Mesothelial cell of epicardium (in vitro differentiated cells): ENCODE data around the gene ATP4A. TPM values are rescaled to one million over a fixed set of nuclear protein-coding genes. Genes with fewer than 3 reads are reported as not detected.
"Not testable (repeated sequence)": the region's sequence is repeated elsewhere in the genome, so short reads cannot be mapped to it uniquely, and the experiment has no call there.

Source experiments
- DNase-seq, 2 experiments: peaks; one replicate each; pipeline ENCODE4 v3.0.0; 2021; ENCODE audit warnings: low spot score in 2 of 2; ENCODE audit not compliant: unreplicated experiment in 2 of 2
- H3K27ac Mint-ChIP-seq: 2 replicates; pipeline ENCODE4 v1.8.0; 2021; ENCODE audit warnings: mixed read lengths
- H3K27me3 Mint-ChIP-seq: 2 replicates; pipeline ENCODE4 v1.8.0; 2021; ENCODE audit warnings: low read depth, mixed read lengths
- H3K36me3 Mint-ChIP-seq: 2 replicates; pipeline ENCODE4 v1.8.0; 2021; ENCODE audit warnings: mixed read lengths
- H3K4me1 Mint-ChIP-seq: 2 replicates; pipeline ENCODE4 v1.8.0; 2021; ENCODE audit warnings: mixed read lengths
- H3K4me3 Mint-ChIP-seq: 2 replicates; pipeline ENCODE4 v1.8.0; 2021; ENCODE audit warnings: mild to moderate bottlenecking, moderate library complexity, mixed read lengths
- H3K9me3 Mint-ChIP-seq: 2 replicates; pipeline ENCODE4 v1.8.0; 2021; ENCODE audit warnings: mixed read lengths
- total RNA-seq: library from RNA; stranded (reverse); gene quantifications from 3 replicates; pipeline ENCODE4 v1.2.1, GENCODE V29; 2021
- TF ChIP-seq, protein P1 (sequence below): fragments of 200-600 bp; sonication (generic); IDR thresholded peaks from one replicate; pipeline ENCODE4 v1.5.0; 2021; ENCODE audit warnings: antibody characterized with exemption; ENCODE audit not compliant: unreplicated experiment

Gene ATP4A
- total RNA-seq, 1 donor from 2014 or later = 0.11 TPM

- no peak overlapping the region for H3K27ac Mint-ChIP-seq
- peaks cover 6% of the 10 kb centered on the region for H3K27me3 Mint-ChIP-seq
- DNase-seq = no peak
- TF ChIP-seq, protein P1, sequence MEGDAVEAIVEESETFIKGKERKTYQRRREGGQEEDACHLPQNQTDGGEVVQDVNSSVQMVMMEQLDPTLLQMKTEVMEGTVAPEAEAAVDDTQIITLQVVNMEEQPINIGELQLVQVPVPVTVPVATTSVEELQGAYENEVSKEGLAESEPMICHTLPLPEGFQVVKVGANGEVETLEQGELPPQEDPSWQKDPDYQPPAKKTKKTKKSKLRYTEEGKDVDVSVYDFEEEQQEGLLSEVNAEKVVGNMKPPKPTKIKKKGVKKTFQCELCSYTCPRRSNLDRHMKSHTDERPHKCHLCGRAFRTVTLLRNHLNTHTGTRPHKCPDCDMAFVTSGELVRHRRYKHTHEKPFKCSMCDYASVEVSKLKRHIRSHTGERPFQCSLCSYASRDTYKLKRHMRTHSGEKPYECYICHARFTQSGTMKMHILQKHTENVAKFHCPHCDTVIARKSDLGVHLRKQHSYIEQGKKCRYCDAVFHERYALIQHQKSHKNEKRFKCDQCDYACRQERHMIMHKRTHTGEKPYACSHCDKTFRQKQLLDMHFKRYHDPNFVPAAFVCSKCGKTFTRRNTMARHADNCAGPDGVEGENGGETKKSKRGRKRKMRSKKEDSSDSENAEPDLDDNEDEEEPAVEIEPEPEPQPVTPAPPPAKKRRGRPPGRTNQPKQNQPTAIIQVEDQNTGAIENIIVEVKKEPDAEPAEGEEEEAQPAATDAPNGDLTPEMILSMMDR = no peak
- H3K9me3 Mint-ChIP-seq = peaks cover 11% of the 10 kb centered on the region
- no peak overlapping the region for H3K4me3 Mint-ChIP-seq
- no peaks in the 10 kb centered on the region for H3K4me1 Mint-ChIP-seq
- H3K36me3 Mint-ChIP-seq = no peaks in the 10 kb centered on the region
Observed at GRCh38 chr19:35607661-35608060, 44.2 kb upstream of the ATP4A start.

GRCh38 chr19:35607170-35607569 lies 43.7 kb upstream of the ATP4A start:
- H3K36me3 Mint-ChIP-seq, H3K4me3 Mint-ChIP-seq, H3K4me1 Mint-ChIP-seq, H3K27me3 Mint-ChIP-seq, DNase-seq, H3K27ac Mint-ChIP-seq: not testable (repeated sequence)
- peaks cover 11% of the 10 kb centered on the region for H3K9me3 Mint-ChIP-seq

DNA sequence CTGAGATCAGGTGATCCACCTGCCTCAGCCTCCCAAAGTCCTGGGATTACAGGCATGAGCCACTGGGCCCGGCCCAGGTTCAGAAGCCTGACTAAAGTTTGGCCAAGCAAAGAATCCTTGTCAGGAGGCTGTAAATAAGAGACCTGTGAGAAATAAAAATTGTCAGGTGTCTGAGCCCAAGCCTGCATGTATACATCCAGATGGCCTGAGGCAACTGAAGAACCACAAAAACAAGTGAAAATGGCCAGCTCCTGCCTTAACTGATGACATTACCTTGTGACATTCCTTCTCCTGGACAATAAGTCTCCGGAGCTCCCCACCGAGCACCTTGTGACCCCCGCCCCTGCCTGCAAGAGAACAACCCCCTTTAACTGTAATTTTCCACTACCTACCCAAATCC lies 41.0 kb upstream of the ATP4A start:
- H3K4me3 Mint-ChIP-seq, H3K4me1 Mint-ChIP-seq, DNase-seq, H3K36me3 Mint-ChIP-seq, H3K27ac Mint-ChIP-seq: not testable (repeated sequence)
- peaks cover 11% of the 10 kb centered on the region for H3K9me3 Mint-ChIP-seq
- H3K27me3 Mint-ChIP-seq = peaks cover 24% of the 10 kb centered on the region

DNA sequence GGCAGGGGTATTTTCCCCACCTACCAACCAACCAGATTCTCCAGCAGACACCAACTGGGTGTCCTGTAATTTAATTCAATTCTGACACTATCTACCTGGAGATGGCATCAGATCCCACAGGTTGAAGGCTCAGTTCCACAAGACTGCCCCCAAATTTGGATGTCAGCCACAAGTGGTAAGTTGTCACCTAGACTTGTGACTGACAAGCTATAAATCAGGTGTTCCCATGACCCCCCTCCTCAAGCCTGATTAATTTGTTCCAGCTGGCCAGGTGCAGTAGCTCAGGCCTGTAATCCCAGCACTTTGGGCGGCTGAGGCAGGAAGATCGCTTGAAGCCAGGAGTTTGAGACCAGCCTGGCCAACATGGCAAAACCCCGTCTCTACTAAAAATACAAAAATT lies 38.5 kb upstream of the ATP4A start:
- H3K36me3 Mint-ChIP-seq = no peaks in the 10 kb centered on the region
- no peaks in the 10 kb centered on the region for H3K4me1 Mint-ChIP-seq
- H3K27me3 Mint-ChIP-seq = peaks cover 22% of the 10 kb centered on the region
- DNase-seq = no peak
- H3K4me3 Mint-ChIP-seq = no peak overlapping the region
- TF ChIP-seq, protein P1 = no peak
- H3K9me3 Mint-ChIP-seq = no peaks in the 10 kb centered on the region
- no peak overlapping the region for H3K27ac Mint-ChIP-seq

GRCh38 chr19:35596366-35596999 lies 33.0 kb upstream of the ATP4A start:
- Mint-ChIP-seq H3K4me1 (no peaks in the 10 kb centered on the region), H3K27ac (no peak overlapping the region), H3K9me3 (no peaks in the 10 kb centered on the region), H3K36me3 (no peaks in the 10 kb centered on the region), H3K27me3 (peaks cover 25% of the 10 kb centered on the region), H3K4me3 (no peak overlapping the region)
- TF ChIP-seq, protein P1 = no peak
- no peak for DNase-seq

DNA sequence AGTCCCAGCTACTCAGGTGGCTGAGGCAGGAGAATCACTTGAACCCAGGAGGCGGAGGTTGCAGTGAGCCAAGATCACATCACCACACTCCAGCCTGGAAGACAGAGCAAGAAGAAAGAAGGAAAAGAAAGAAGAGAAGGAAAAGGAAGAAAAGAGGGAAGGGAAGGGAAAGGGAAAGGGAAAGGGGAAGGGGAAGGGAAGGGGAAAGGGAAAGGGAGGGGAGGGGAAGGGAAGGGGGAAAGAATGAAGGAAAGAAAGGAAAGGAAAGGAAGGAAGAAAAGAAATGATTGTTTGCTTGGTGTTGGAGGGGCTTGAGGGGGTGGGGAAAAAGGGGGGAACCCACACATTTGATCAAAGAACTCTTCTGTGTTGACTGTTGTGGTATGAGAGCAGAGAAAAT lies 32.5 kb upstream of the ATP4A start:
- Mint-ChIP-seq H3K27me3 (peaks cover 20% of the 10 kb centered on the region), H3K4me1 (no peaks in the 10 kb centered on the region), H3K4me3 (no peak overlapping the region), H3K27ac (no peak overlapping the region), H3K9me3 (no peaks in the 10 kb centered on the region), H3K36me3 (no peaks in the 10 kb centered on the region)
- no peak for DNase-seq
- TF ChIP-seq, protein P1 = no peak

- not testable (repeated sequence) for H3K4me3 Mint-ChIP-seq, H3K9me3 Mint-ChIP-seq, H3K36me3 Mint-ChIP-seq, H3K4me1 Mint-ChIP-seq, DNase-seq, H3K27ac Mint-ChIP-seq
- peaks cover 15% of the 10 kb centered on the region for H3K27me3 Mint-ChIP-seq
Observed at GRCh38 chr19:35595026-35595425, 31.6 kb upstream of the ATP4A start.
